HG03103 (cell line): ENCODE data around the gene CD14.
"Not testable (repeated sequence)": the region's sequence is repeated elsewhere in the genome, so short reads cannot be mapped to it uniquely, and the experiment has no call there.

Source experiments
- ATAC-seq: cut with Tn5 transposase; IDR thresholded peaks from one replicate; pipeline ENCODE4 v1.9.1; 2021; ENCODE audit warnings: low read depth; ENCODE audit not compliant: unreplicated experiment

Gene CD14

DNA sequence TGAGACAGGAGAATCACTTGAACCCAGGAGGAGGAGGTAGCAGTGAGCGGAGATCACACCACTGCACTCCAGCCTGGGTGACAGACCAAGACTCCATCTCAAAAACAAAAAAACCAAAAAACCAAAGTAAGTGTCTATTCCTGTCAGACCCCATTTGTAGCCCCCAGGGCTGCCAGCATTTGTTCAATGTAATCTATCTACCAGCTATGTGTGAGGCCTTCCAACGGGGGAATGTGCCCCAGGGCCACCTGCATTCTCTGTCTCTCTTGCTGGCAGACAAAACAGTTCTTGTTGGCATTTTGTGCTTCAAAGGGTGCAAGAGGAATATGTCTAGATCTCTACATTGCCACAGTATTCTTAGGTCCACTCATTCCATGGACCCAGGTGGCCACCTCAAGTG, 34.1 kb downstream of the CD14 start:
- no peak for ATAC-seq

DNA sequence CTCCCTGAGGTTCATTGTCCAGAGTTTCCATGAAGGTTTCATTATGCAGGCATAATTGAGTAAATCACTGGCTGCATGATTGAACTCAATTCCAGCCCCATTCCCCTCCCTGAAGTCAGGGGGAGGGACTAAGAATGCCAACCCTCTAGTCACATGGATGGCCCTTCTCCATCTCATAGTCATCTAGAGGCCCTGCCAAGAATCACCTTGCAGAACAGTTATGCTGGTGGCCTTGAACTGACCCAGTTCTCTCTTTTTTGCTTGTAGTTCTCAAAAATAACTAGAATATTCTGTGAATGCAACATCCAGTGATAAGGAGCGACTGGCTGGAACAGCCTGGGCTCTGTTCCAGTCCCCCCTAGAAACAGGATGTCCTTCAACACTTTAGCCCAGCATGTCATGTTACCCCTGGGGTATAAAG, 36.6 kb downstream of the CD14 start:
- no peak for ATAC-seq

DNA sequence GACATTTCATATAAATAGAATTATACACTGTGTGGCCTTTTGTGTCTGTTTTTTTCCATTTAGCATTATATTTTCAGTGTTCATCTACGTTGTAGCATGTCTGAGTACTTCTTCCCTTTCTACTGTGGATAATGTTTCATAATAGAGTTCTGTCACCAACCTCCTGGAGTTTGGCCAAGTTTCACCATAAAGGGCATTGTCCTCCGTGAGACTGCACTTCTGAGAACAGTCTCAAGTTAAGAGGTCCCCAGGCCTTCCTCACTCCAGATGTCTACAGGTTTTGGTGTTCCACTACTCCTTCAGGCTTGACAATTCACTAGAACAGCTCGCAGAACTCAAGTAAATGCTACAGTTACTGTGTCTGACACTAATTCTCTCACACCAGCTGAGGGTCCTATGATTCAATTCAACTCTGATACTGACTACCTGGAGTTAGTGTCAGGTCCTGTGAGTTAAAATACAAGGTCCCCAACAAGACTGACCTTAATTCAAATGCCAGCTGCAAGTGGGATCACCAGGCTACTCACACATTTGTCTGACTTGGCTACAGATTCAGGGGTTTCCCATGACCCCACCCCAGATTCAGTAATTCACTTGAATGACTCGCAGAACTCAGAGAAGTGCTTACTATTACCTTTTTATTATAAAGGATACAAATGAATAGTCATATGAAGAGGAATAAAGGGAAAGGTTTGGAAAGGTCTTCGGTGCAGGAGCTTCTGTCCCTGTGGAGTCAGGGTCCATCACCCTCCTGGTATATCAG, 37.3 kb downstream of the CD14 start:
- no peak for ATAC-seq

DNA sequence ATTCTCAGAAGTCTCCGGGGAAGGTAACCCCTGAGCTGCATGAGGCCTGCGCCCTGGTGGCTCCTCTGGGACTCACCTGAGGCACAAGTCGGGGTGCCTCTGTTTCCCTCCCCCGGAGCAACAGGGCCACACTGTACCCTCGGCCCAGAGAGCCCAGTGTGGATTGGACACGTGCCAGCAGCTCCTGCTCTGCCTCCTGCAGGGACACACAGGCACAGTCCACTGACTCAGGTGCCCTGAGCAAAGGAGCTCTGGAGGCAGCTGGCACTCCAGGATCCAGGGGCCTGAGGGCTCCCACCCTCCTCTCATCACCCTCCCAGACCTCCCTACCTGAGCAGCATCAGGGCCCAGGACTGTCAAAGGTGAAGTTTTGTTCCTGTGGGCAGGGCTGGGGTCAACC, 38.8 kb downstream of the CD14 start:
- no peak for ATAC-seq

DNA sequence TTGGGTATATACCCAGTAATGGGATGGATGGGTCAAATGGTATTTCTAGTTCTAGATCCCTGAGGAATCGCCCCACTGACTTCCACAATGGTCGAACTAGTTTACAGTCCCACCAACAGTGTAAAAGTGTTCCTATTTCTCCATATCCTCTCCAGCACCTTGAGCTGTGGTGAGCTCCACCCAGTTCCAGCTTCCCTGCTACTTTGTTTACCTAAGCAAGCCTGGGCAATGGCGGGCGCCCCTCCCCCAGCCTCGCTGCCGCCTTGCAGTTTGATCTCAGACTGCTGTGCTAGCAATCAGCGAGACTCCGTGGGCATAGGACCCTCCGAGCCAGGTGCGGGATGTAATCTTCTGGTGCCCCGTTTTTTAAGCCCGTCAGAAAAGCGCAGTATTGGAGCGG, 39.9 kb downstream of the CD14 start:
- ATAC-seq, result not testable (repeated sequence)

DNA sequence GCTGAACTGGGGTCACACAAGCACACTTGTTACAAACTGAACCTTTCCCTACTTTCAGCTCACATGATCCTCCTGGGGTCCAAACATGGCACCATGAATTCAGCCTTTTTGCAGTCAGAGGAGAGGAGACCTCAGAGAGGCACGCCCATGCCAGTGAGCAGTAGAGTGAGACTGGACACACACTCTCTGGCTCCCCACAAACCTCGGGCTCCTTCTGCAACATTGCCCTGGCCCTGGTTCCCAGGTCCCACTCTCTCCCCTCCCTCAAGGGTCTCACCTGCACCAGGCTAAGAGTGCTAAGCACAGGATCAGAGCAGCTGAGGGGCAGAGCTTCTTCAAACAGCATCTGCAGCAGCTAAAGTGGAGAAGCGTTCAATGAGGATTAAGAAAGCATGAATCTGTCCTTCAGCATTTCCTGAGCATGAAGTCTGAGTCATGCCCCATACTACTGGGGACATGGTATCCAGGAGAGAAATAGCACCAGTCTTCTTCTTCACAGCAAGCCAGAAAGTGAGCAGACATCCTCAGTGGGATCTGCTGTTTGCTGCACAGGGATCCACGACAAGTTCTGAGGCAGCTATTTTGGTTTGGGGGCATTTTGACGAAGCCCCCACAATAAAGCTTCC, 41.1 kb downstream of the CD14 start:
- no peak for ATAC-seq

DNA sequence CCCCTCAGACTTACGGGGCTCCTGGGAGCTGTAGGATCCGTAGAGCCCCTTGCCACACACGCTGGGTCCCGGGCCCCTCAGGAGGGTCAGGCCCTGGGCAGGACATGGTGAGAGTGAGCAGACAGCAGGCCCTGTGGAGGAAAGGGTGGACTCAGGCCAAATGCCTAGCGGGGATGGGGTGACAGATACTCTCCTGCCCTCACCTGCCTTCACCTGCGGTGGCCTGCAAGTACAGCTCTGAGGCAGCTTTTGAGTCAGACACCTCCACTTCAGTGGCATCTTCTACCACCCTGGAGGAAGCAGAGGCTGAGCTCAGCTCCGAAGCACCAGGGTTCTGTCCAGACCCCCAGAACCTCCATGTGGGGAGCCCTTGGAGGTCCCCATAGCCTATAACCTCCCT, 42.1 kb downstream of the CD14 start:
- ATAC-seq, result no peak

DNA sequence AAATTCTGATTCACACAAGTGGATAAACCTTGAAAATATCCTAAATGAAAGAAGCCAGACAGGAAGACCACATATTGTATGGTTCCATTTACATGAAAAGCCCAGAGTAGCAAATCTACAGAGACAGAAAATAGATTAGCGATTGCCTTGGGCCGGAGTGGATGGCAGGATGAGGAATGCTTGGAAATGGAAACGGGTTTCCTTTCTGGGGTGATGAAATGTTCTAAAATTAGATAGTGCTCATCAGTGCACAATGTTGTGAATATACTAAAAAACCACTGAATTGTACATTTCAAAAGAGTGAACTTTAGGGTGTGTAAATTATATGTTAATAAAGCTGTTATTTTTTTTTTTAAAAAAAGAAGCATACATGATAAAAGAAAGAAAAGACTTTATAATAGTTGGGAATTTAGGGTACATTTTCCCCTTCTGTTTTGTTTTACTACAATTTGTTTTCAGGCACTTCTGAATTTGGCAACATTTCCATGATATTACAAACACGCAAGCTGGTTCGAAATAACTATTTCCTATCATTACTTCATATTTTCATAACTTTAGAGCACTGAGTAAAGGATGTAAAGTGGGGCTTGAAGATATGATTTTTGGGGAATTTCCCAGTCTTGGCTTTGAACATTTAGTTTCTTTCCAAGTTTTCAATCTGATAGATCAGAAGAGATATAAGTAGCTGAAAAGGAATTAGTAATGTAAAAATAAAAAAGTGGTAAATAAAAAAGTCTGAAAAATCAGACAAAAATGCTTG, 44.5 kb downstream of the CD14 start:
- ATAC-seq, result no peak

DNA sequence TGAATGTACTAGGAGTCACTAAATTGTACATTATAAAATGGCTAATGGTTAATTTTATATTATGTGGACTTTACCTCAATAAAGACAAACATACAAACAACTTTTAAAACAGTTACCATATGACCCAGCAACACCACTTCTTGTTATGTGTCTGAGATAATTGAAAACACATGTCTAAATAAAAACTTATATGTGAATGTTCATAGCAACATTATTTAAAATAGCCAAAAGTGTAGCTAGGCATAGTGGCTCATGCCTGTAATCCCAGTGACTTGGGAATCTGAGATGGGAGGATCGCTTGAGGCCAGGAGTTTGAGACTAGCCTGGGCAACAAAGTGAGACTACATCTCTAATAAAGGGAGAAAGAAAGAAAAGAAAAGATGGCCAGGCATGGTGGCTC, 45.5 kb downstream of the CD14 start:
- ATAC-seq, result no peak
